T-helper 1 cell treated with Interleukin-12 subunit alpha and Interleukin-12 subunit beta and Interleukin-4 antibody, amounts not matched to agents 30 μg/mL and 1 μg/mL, for 36 hours (primary cell): ENCODE results near the gene TMIGD3.
A peak's percentile ranks its signal among the peaks of the same experiment; 100 is the strongest.

Source experiments
- H3K27ac Mint-ChIP-seq: one replicate; pipeline ENCODE4 v1.8.0; 2021; ENCODE audit warnings: mild to moderate bottlenecking, mixed read lengths
- H3K27me3 Mint-ChIP-seq: one replicate; pipeline ENCODE4 v1.8.0; 2021; ENCODE audit warnings: low read depth, mixed read lengths
- H3K36me3 Mint-ChIP-seq: one replicate; pipeline ENCODE4 v1.8.0; 2021; ENCODE audit warnings: low read depth, mixed read lengths
- H3K4me1 Mint-ChIP-seq: one replicate; pipeline ENCODE4 v1.8.0; 2021; ENCODE audit warnings: low read depth, mixed read lengths
- H3K4me3 Mint-ChIP-seq: one replicate; pipeline ENCODE4 v1.8.0; 2021; ENCODE audit warnings: mild to moderate bottlenecking, moderate library complexity, mixed read lengths
- H3K9me3 Mint-ChIP-seq: one replicate; pipeline ENCODE4 v1.8.0; 2021; ENCODE audit warnings: mixed read lengths

The TMIGD3 gene

DNA sequence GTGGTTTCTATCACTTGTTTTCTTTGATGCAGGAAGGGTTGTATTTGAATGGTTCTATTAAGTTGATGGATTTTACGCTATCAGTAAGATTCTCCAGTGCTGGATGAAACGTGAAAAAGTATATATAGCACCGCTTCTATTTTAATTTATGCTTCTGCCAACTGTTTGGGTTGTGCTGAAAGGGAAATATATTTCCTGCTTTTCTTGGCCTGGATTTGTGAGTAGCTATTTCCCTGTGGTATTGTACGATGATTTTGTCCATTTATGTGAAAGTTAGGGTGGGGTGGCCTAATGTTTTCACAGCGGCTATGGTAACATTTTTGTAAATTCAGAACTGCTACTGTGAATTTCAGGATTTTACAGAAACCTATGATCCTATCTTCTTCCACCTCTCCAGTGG, 29.3 kb downstream of the TMIGD3 start:
- Mint-ChIP-seq H3K4me3 (peak overlapping the region; percentile 52), H3K9me3 (no peaks in the 10 kb centered on the region), H3K27me3 (peaks cover 22% of the 10 kb centered on the region), H3K36me3 (peaks cover 14% of the 10 kb centered on the region), H3K4me1 (peaks cover 44% of the 10 kb centered on the region), H3K27ac (peak overlapping the region; percentile 17)

DNA sequence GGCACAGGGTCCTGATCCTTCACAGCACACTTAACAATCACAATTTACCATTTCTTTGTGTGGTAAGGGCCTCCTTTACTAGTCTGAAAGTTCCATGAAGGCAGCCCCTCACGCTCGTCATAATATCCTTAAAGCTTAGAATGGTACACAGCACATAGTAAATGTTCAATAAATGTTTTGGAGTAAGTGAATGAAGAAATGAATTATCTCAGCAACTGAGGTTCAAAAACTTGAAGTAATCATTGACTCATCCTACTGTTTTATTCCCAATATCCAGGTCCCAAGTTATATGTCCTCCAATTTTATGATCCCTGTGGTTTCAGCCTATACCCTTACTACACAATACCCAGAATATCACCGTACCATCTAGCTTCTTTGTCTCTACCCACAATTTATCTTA, 31.9 kb downstream of the TMIGD3 start:
- Mint-ChIP-seq H3K9me3 (no peaks in the 10 kb centered on the region), H3K27me3 (peaks cover 7% of the 10 kb centered on the region), H3K36me3 (peaks cover 8% of the 10 kb centered on the region), H3K4me3 (no peak overlapping the region), H3K4me1 (peaks cover 25% of the 10 kb centered on the region), H3K27ac (no peak overlapping the region)

DNA sequence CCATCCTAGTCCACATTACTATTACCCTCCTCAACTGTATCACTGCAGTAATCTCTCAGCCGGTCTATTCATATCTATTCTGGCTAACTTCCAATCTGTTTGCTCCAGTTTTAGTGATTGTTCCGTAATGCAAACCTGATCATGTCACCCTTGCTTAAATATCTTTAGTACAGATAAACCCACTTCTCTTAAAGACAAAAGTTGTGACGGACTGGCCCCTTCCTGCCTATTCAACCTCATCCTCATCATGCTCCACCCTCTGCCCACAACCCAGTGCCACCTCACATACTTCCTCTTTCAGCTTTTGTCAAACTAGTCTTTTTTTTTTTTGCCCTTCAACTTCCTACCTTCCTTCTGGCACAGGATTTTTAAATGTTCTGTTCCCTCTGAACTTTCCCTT, 32.4 kb downstream of the TMIGD3 start:
- peaks cover 7% of the 10 kb centered on the region for H3K27me3 Mint-ChIP-seq

DNA sequence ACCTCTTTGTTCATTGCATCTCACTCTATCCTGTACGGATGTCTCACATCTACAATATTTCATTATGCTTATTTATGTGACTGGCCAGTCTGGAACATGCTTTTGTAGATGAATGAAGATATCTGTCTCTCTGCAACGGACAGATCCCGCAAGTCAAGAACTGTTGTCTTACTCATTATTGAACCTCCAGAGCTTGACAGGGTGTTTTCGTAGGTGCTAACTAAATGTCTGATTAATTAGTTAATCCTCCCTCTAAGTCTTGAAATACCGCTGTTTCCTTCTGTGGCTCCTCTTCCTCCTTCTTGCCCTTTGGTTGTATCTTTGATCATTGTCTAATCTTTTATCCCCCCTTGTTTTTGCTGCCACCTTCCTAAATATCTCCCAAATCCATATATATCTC, 32.8 kb downstream of the TMIGD3 start:
- no peak overlapping the region for H3K27ac Mint-ChIP-seq
- peaks cover 6% of the 10 kb centered on the region for H3K27me3 Mint-ChIP-seq
- H3K9me3 Mint-ChIP-seq: no peaks in the 10 kb centered on the region
- H3K4me3 Mint-ChIP-seq: no peak overlapping the region
- peaks cover 18% of the 10 kb centered on the region for H3K4me1 Mint-ChIP-seq
- peaks cover 8% of the 10 kb centered on the region for H3K36me3 Mint-ChIP-seq

More for the DNA sequence above, 32.4 kb downstream of the TMIGD3 start:
- no peak overlapping the region for H3K27ac Mint-ChIP-seq
- H3K4me1 Mint-ChIP-seq: peaks cover 22% of the 10 kb centered on the region
- H3K9me3 Mint-ChIP-seq: no peaks in the 10 kb centered on the region
- no peak overlapping the region for H3K4me3 Mint-ChIP-seq
- H3K36me3 Mint-ChIP-seq: peaks cover 8% of the 10 kb centered on the region

- no peak overlapping the region for H3K4me3 Mint-ChIP-seq
- peaks cover 13% of the 10 kb centered on the region for H3K36me3 Mint-ChIP-seq
- H3K4me1 Mint-ChIP-seq: peaks cover 12% of the 10 kb centered on the region
- no peaks in the 10 kb centered on the region for H3K27me3 Mint-ChIP-seq
- H3K27ac Mint-ChIP-seq: no peak overlapping the region
- H3K9me3 Mint-ChIP-seq: no peaks in the 10 kb centered on the region
Measured at GRCh38 chr1:111469539-111469938, 33.9 kb downstream of the TMIGD3 start.

DNA sequence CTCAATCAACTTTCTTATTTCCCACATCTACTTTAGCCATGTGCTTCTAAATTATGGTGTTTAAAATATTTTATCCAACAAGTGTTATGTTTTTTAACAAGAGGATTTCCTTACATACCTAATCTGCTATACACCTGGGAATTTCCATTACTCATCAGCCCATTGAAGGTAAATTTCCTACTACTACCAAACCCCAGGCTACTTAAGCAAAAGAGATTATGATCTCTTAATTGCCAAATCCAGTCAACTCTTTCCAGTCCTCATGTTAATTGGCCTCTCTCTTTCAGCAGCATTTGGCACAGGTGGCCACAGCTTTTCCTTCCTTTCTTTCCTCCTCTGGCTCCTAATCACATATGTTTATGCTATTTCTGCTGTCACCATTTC, 34.7 kb downstream of the TMIGD3 start:
- Mint-ChIP-seq H3K9me3 (no peaks in the 10 kb centered on the region), H3K27me3 (no peaks in the 10 kb centered on the region), H3K36me3 (peaks cover 19% of the 10 kb centered on the region), H3K27ac (no peak overlapping the region), H3K4me1 (peaks cover 8% of the 10 kb centered on the region), H3K4me3 (no peak overlapping the region)

DNA sequence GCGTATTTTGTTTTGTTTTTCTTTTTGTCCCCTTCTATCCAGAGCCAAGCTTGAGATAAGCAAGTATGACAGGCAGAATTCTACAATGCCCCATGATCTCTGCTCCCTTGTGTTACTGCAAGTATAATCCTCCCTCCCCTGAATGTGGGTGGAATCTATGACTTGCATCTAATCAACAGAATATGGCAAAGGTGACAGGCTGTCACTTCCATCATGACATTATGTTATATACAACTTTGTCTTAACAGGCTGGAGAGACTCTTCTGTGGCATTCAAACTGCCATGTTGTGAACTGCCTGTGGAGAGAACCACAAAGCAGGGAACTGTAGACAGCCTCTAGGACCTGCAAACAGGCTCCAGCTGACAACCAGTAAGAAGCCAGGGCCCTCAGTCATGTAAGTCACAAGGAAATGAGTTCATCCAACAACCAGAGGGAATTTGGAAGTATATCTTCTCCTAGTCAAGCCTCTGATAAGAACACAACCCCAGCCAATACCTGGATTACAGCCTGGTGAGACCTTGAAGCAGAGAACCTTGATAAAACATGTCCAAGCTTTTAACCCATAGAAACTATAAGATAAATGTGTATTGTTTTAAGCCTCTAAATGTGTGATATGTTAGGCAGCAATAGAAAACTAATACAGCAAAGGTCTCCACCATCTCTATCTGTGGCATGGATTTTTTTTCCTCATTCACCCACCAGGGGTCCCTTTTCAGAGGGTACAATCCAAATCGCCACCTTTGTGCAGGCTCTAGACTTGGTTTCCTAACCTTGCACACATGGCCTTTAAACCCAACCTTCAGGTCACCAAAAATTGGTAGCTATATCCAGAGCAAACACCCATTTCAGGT, 35.3 kb downstream of the TMIGD3 start:
- H3K27ac Mint-ChIP-seq: no peak overlapping the region
- no peaks in the 10 kb centered on the region for H3K9me3 Mint-ChIP-seq
- H3K4me3 Mint-ChIP-seq: no peak overlapping the region

GRCh38 chr1:111466480-111466879, 37.0 kb downstream of the TMIGD3 start:
- no peak overlapping the region for H3K27ac Mint-ChIP-seq
- H3K4me1 Mint-ChIP-seq: peaks cover 5% of the 10 kb centered on the region
- H3K36me3 Mint-ChIP-seq: peaks cover 30% of the 10 kb centered on the region
- H3K4me3 Mint-ChIP-seq: no peak overlapping the region
- no peaks in the 10 kb centered on the region for H3K27me3 Mint-ChIP-seq
- H3K9me3 Mint-ChIP-seq: no peaks in the 10 kb centered on the region

More for the DNA sequence above, 35.3 kb downstream of the TMIGD3 start:
- peaks cover 23% of the 10 kb centered on the region for H3K36me3 Mint-ChIP-seq
- no peaks in the 10 kb centered on the region for H3K27me3 Mint-ChIP-seq
- peaks cover 11% of the 10 kb centered on the region for H3K4me1 Mint-ChIP-seq

DNA sequence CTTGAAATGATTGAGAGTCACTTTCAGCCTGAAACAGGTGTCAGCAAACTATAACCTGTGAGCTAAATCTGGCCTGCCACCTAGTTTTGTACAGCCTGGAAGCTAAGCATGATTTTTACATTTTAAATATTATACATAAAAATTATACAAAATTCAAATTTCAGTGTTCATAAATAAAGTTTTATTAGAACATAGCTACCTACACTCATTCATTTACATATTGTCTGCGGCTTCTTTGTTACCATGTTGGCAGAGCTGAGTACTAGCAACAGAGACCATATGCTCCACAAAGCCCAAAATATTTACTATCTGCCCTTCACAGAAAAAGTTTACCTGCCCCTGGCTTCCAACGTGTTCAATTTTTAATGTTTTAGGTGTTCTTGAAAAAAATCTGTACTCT, 37.7 kb downstream of the TMIGD3 start:
- H3K4me1 Mint-ChIP-seq: peaks cover 5% of the 10 kb centered on the region
- H3K27me3 Mint-ChIP-seq: no peaks in the 10 kb centered on the region
- H3K27ac Mint-ChIP-seq: no peak overlapping the region
- H3K9me3 Mint-ChIP-seq: no peaks in the 10 kb centered on the region
- peaks cover 32% of the 10 kb centered on the region for H3K36me3 Mint-ChIP-seq
- H3K4me3 Mint-ChIP-seq: no peak overlapping the region

- Mint-ChIP-seq H3K4me3 (no peak overlapping the region), H3K27me3 (no peaks in the 10 kb centered on the region), H3K36me3 (peaks cover 42% of the 10 kb centered on the region), H3K9me3 (no peaks in the 10 kb centered on the region), H3K27ac (no peak overlapping the region), H3K4me1 (peaks cover 7% of the 10 kb centered on the region)
Measured at GRCh38 chr1:111463029-111463683, 40.3 kb downstream of the TMIGD3 start.

GRCh38 chr1:111462370-111463028, 40.9 kb downstream of the TMIGD3 start:
- Mint-ChIP-seq H3K4me3 (no peak overlapping the region), H3K27me3 (no peaks in the 10 kb centered on the region), H3K9me3 (no peaks in the 10 kb centered on the region), H3K4me1 (peaks cover 11% of the 10 kb centered on the region), H3K36me3 (peaks cover 48% of the 10 kb centered on the region), H3K27ac (no peak overlapping the region)

DNA sequence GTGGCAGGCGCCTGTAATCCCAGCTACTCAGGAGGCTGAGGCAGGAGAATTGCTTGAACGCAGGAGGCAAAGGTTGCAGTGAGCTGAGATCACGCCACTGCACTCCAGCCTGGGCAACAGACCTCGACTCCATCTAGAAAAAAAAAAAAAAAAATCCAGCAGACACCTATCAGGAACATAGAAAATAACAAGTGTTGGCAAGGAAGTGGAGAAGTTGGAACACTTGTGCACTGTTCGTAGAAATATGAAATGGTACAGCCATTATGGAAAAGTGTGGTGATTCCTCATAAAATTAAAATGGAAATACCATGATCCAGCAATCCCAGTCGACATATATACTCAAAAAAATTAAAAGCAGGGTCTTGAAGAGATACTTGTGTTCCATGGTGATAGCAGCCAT, 41.7 kb downstream of the TMIGD3 start:
- Mint-ChIP-seq H3K4me3 (no peak overlapping the region), H3K36me3 (peaks cover 54% of the 10 kb centered on the region), H3K27ac (no peak overlapping the region), H3K4me1 (peaks cover 14% of the 10 kb centered on the region), H3K27me3 (no peaks in the 10 kb centered on the region), H3K9me3 (no peaks in the 10 kb centered on the region)

GRCh38 chr1:111455642-111456031, 47.8 kb downstream of the TMIGD3 start:
- Mint-ChIP-seq H3K9me3 (no peaks in the 10 kb centered on the region), H3K4me1 (peaks cover 60% of the 10 kb centered on the region), H3K27ac (peak overlapping the region; percentile 41), H3K36me3 (peaks cover 56% of the 10 kb centered on the region), H3K4me3 (peak overlapping the region; percentile 59), H3K27me3 (no peaks in the 10 kb centered on the region)

GRCh38 chr1:111454859-111455641, 48.4 kb downstream of the TMIGD3 start:
- Mint-ChIP-seq H3K9me3 (no peaks in the 10 kb centered on the region), H3K27me3 (no peaks in the 10 kb centered on the region), H3K4me3 (peak overlapping the region; percentile 59), H3K27ac (peak overlapping the region; percentile 76), H3K36me3 (peaks cover 55% of the 10 kb centered on the region), H3K4me1 (peaks cover 63% of the 10 kb centered on the region)
